LNCAP (cell line): ENCODE results near the gene TIMP1.

Experiments used
- CTCF ChIP-seq: fragments of 450-650 bp; IDR thresholded peaks from 2 replicates; pipeline ENCODE4 v1.5.1; 2017; ENCODE audit warnings: mild to moderate bottlenecking

The TIMP1 gene

GRCh38 chrX:47585273-47585672 lies 3.0 kb downstream of the TIMP1 start:
- no peak for TF ChIP-seq CTCF

- no peak for TF ChIP-seq CTCF
Measured at GRCh38 chrX:47586043-47586787, 4.0 kb downstream of the TIMP1 start.

GRCh38 chrX:47587091-47587891 lies 5.1 kb downstream of the TIMP1 start:
- TF ChIP-seq CTCF, result no peak

DNA sequence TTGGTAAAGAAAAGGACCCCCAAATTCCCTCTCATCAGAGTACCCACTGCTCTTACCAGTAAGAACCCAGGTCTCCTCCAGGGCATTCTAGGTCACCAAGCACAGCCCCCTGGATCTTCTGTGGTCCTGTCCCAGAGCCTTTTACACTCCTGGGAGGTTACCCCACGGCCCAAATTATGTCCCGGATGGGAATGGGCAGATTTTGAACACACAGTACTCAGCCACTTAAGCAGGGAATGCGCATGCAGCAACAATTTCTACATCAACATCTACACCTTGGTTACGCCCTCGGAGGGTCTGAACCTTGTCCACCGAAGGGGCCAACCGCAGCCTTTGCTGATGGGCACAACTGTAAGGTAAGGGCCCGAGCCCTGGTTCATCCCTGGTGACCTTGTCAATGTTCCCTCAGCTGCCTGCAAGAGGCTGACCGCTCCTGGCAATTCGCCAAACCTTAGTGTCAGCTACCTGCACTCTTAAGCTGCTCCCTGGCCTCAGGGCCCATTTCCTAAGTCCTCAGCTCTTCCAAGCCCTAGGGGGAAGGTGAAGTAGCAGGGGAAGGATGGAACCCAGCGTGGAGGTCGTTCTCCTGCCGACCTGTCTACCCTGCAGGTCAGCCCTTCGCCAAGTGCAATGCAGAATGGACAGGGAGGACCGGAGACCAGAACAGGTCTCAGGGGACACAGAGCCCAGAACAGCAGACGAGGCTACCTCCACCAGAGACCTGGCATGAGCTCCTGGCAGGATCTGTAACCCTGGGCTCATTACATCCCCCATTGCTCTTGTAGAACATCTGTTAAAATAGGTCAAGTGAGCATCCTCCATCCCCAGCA lies 5.9 kb downstream of the TIMP1 start:
- no peak for TF ChIP-seq CTCF

DNA sequence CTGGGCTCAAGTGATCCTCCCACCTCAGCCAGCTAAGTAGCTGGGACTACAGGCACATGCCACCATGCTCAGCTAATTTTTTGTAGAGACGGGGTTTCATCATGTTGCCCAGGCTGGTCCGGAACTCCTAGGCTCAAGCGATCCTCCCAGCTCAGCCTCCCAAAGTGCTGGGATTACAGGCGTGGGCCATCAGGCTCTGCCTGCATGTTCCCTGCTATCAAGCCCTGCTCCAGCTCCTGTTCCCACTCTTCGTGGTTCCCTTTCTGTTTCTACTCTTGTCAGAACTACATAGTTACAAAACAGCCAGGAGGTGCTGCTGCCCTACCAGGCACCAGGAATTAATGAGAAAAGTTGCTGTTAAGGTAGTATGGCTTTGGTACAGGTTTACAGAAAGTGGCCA lies 8.7 kb downstream of the TIMP1 start:
- no peak for TF ChIP-seq CTCF

DNA sequence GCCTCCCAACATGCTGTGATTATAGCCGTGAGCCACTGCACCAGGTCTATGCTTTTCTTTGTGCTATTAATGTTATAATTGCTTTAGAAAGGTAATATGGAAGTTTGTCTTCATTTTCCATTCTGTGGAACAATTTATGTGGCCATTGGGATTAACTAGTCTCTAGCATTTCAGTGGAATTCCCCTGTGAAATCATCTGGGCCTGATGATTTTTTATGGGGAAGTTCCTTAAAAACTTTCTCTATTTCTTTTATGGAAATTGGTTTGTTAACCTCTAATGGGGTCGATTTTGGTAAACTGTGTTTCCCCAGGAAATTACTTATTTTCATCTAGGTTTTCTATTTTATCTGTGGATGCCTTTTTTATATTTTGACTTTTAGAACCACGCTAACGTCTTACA lies 11.3 kb downstream of the TIMP1 start:
- TF ChIP-seq CTCF, result no peak

DNA sequence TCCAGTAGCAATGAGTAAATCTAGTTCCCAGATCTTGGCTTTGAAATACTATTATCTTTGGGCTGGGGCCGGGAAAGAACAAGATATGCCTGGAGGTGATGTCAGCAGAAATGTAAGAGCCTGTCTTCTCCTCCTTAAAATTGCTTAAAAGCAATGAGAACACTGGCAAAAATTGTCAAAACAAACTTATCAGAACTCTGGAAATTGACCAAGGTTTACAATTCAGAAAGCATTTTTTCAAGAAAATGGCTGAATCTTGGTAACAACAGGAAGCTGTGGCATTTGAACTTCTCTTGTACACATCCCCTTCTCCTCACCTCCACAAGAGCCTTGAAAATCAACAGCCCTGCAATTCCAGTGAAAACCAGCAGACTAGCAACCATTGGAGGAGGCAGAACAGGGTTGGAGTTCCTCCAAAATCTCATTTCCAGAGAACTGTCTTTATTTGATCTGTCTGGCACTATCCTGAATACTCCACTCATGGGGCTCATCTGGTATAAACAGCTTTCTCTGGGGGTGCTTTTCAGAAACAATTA lies 13.5 kb downstream of the TIMP1 start:
- TF ChIP-seq CTCF, result no peak
